Panc1 (cell line): ENCODE results near the gene G6PC3. TPM values are rescaled to one million over a fixed set of nuclear protein-coding genes. Genes with fewer than 3 reads are reported as not detected.

ENCODE experiments used
- ATAC-seq: fragments of 200-7000 bp; cut with Tn5 transposase; 2 replicates; pipeline ENCODE4 v1.9.1; 2020; ENCODE audit warnings: mild to moderate bottlenecking, moderate library complexity
- BruUV-seq: library from RNA; stranded (reverse); fragments of 400-500 nt; replicated peaks from 2 replicates; lab custom pipeline; 2021; lab: Mats Ljungman, UMichigan
- CTCF ChIA-PET: fragments of 300-600 bp; sonication (Branson Sonifier 250); formaldehyde crosslinking; loops from one replicate; lab custom pipeline; 2022; ENCODE audit warnings: antibody characterized with exemption; lab: Charles Lee
- POLR2A ChIA-PET: fragments of 300-600 bp; sonication (Branson Sonifier 250); formaldehyde crosslinking; loops from one replicate; lab custom pipeline; 2022; ENCODE audit warnings: antibody characterized with exemption; lab: Charles Lee
- DNase-seq: peaks from one replicate; pipeline ENCODE4 v3.0.0-alpha.2; 2010; ENCODE audit warnings: low read depth, low spot score
- H3K27ac ChIP-seq: 2 replicates; pipeline ENCODE4 v1.5.1; 2011; ENCODE audit warnings: mild to moderate bottlenecking, low read length, inconsistent platforms
- H3K27me3 ChIP-seq: fragments of 200-500 bp; sonication (Bioruptor generic); 2 replicates; pipeline ENCODE4 v1.6.0; 2014; ENCODE audit warnings: low read length, inconsistent platforms; ENCODE audit not compliant: control insufficient read depth, insufficient read depth
- H3K36me3 ChIP-seq: fragments of 200-500 bp; sonication (Bioruptor generic); 2 replicates; pipeline ENCODE4 v1.5.1; 2014; ENCODE audit warnings: inconsistent platforms, mild to moderate bottlenecking, low read length, moderate library complexity; ENCODE audit not compliant: control insufficient read depth, insufficient read depth
- H3K4me1 ChIP-seq: 2 replicates; pipeline ENCODE4 v1.5.1; 2011; ENCODE audit warnings: inconsistent platforms, mild to moderate bottlenecking, low read length, moderate library complexity; ENCODE audit not compliant: control insufficient read depth, insufficient read depth
- H3K4me3 ChIP-seq, 2 experiments: 2 replicates each; pipeline ENCODE4 v1.5.1; 2011 to 2012; ENCODE audit warnings: low read depth in 2 of 2, low read length in 2 of 2, mild to moderate bottlenecking in 2 of 2, inconsistent platforms in 1 of 2, moderate library complexity in 1 of 2
- H3K9me3 ChIP-seq: fragments of 200-500 bp; sonication (Bioruptor generic); 2 replicates; pipeline ENCODE4 v1.5.1; 2014; ENCODE audit warnings: low read depth, mild to moderate bottlenecking, inconsistent platforms, low read length, moderate library complexity; ENCODE audit not compliant: control insufficient read depth, insufficient read depth
- CTCF ChIP-seq: fragments of 450-650 bp; IDR thresholded peaks from 2 replicates; pipeline ENCODE4 v1.5.1; 2017; ENCODE audit warnings: mild to moderate bottlenecking
- POLR2AphosphoS5 ChIP-seq: IDR thresholded peaks from 2 replicates; pipeline ENCODE4 v1.6.1; 2012; ENCODE audit warnings: mild to moderate bottlenecking, low read depth, low read length, moderate library complexity
- REST ChIP-seq, 2 experiments: IDR thresholded peaks; 2 replicates each; pipeline ENCODE4 v1.6.1; 2011 to 2012; ENCODE audit warnings: low read depth in 2 of 2, control low read depth in 1 of 2, low read length in 1 of 2, mild to moderate bottlenecking in 1 of 2, moderate library complexity in 1 of 2; ENCODE audit not compliant: insufficient read depth in 1 of 2
- SIN3A ChIP-seq: IDR thresholded peaks from 2 replicates; pipeline ENCODE4 v1.6.1; 2012; ENCODE audit warnings: low read depth, mild to moderate bottlenecking, low read length, moderate library complexity, borderline replicate concordance; ENCODE audit not compliant: insufficient read depth
- TCF7L2 ChIP-seq: IDR thresholded peaks from 2 replicates; pipeline ENCODE4 v1.6.1; 2011; ENCODE audit warnings: mild to moderate bottlenecking, low read depth, low read length, inconsistent platforms
- in situ Hi-C: cut with HindIII; loops from 2 replicates; pipeline ENCODE4 v1.10.0; 2016; ENCODE audit warnings: low sequenced_read_pairs, low pct_unique_long_range_greater_than_20kb
- intact Hi-C: fragments of 100-400 bp; cut with micrococcal nuclease; formaldehyde crosslinking; loops from one replicate; pipeline ENCODE4 v1.10.0; 2022; ENCODE audit not compliant: unreplicated experiment
- total RNA-seq: library from RNA; stranded (reverse); gene quantifications from one replicate; pipeline ENCODE4 v1.2.1, GENCODE V29; 2021; ENCODE audit not compliant: unreplicated experiment

Gene G6PC3
- total RNA-seq, 1 experiment from 2014 or later: 42.7 TPM

- Histone ChIP-seq H3K27me3 (no peaks in the 10 kb centered on the region), H3K4me3 (no peak overlapping the region), H3K9me3 (no peaks in the 10 kb centered on the region), H3K4me1 (peaks cover 20% of the 10 kb centered on the region), H3K36me3 (no peaks in the 10 kb centered on the region), H3K27ac (peak overlapping the region; percentile 85)
- POLR2A ChIA-PET: no interaction called here
- DNase-seq (no peak), ATAC-seq (no peak)
- CTCF ChIA-PET: no interaction called here
- no TSS peak for BruUV-seq
- intact Hi-C loops (no loop called here), in situ Hi-C loops (no loop called here)
- TF ChIP-seq TCF7L2: no peak
- no peak for TF ChIP-seq REST (IDR thresholded peaks at IDR 0.05; ENCODE audit: insufficient read depth in 1 of 2, low read depth in 2 of 2, low read length in 1 of 2)
- no peak for TF ChIP-seq POLR2AphosphoS5
- no peak for TF ChIP-seq CTCF
- no peak for TF ChIP-seq SIN3A
These were observed 24.3 kb downstream of the G6PC3 start for GRCh38 chr17:44094701-44095387.

GRCh38 chr17:44095388-44095646, 24.8 kb downstream of the G6PC3 start:
- intact Hi-C loops: no loop called here
- peak overlapping the region; percentile 85 for H3K27ac ChIP-seq
- no peaks in the 10 kb centered on the region for H3K36me3 ChIP-seq
- H3K27me3 ChIP-seq: no peaks in the 10 kb centered on the region
- H3K9me3 ChIP-seq: no peaks in the 10 kb centered on the region
- TF ChIP-seq CTCF (no peak), REST (IDR thresholded peaks at IDR 0.05; ENCODE audit: insufficient read depth in 1 of 2, low read depth in 2 of 2, low read length in 1 of 2) (no peak), SIN3A (no peak), TCF7L2 (no peak), POLR2AphosphoS5 (no peak)
- DNase-seq: no peak
- ChIA-PET POLR2A (no interaction called here), CTCF (no interaction called here)
- in situ Hi-C loops: no loop called here
- no peak overlapping the region for H3K4me3 ChIP-seq
- ATAC-seq: no peak
- H3K4me1 ChIP-seq: peaks cover 20% of the 10 kb centered on the region
- BruUV-seq: no TSS peak
